ENCODE measurements around the gene LTB. TPM values are rescaled to one million over a fixed set of nuclear protein-coding genes. Genes with fewer than 3 reads are reported as not detected.

Gene LTB
- total RNA-seq, 1 donor from 2014 or later: 0.34 TPM

- peaks cover 10% of the 10 kb centered on the region for H3K4me1 Mint-ChIP-seq (ENCODE audit: unreplicated experiment)
- H3K9me3 Mint-ChIP-seq: no peaks in the 10 kb centered on the region
- peaks cover 43% of the 10 kb centered on the region for H3K36me3 Mint-ChIP-seq
- no peak for TF ChIP-seq CTCF (conservative IDR thresholded peaks at IDR 0.05)
- H3K4me3 Mint-ChIP-seq: no peak overlapping the region
- no peak for DNase-seq (ENCODE audit: extremely low spot score, unreplicated experiment)
- H3K27me3 Mint-ChIP-seq: no peaks in the 10 kb centered on the region
- H3K27ac Mint-ChIP-seq: no peak overlapping the region
Measured at GRCh38 chr6:31627690-31628287, 45.6 kb upstream of the LTB start.

- Mint-ChIP-seq H3K36me3 (peaks cover 51% of the 10 kb centered on the region), H3K4me3 (no peak overlapping the region), H3K9me3 (no peaks in the 10 kb centered on the region), H3K27me3 (no peaks in the 10 kb centered on the region), H3K27ac (no peak overlapping the region), H3K4me1 (ENCODE audit: unreplicated experiment) (peaks cover 19% of the 10 kb centered on the region)
- no peak for TF ChIP-seq CTCF (conservative IDR thresholded peaks at IDR 0.05)
- no peak for DNase-seq (ENCODE audit: extremely low spot score, unreplicated experiment)
Measured at GRCh38 chr6:31626952-31627351, 44.7 kb upstream of the LTB start.

- no peak for TF ChIP-seq CTCF (conservative IDR thresholded peaks at IDR 0.05)
- Mint-ChIP-seq H3K9me3 (no peaks in the 10 kb centered on the region), H3K36me3 (peaks cover 40% of the 10 kb centered on the region), H3K4me3 (no peak overlapping the region), H3K27ac (no peak overlapping the region), H3K4me1 (ENCODE audit: unreplicated experiment) (peaks cover 28% of the 10 kb centered on the region), H3K27me3 (no peaks in the 10 kb centered on the region)
- no peak for DNase-seq (ENCODE audit: extremely low spot score, unreplicated experiment)
Measured at GRCh38 chr6:31624070-31624469, 41.8 kb upstream of the LTB start.

- Mint-ChIP-seq H3K27me3 (no peaks in the 10 kb centered on the region), H3K27ac (peak overlapping the region; percentile 89), H3K9me3 (no peaks in the 10 kb centered on the region), H3K36me3 (peaks cover 33% of the 10 kb centered on the region), H3K4me1 (ENCODE audit: unreplicated experiment) (peaks cover 27% of the 10 kb centered on the region), H3K4me3 (peak overlapping the region; percentile 93)
- TF ChIP-seq CTCF (conservative IDR thresholded peaks at IDR 0.05): no peak
- DNase-seq (ENCODE audit: extremely low spot score, unreplicated experiment): no peak
Measured at GRCh38 chr6:31622684-31623091, 40.5 kb upstream of the LTB start.

- Mint-ChIP-seq H3K4me3 (peak overlapping the region; percentile 93), H3K36me3 (peaks cover 26% of the 10 kb centered on the region), H3K27me3 (no peaks in the 10 kb centered on the region), H3K4me1 (ENCODE audit: unreplicated experiment) (peaks cover 24% of the 10 kb centered on the region), H3K27ac (peak overlapping the region; percentile 89), H3K9me3 (no peaks in the 10 kb centered on the region)
- no peak for TF ChIP-seq CTCF (conservative IDR thresholded peaks at IDR 0.05)
- no peak for DNase-seq (ENCODE audit: extremely low spot score, unreplicated experiment)
Measured at GRCh38 chr6:31621991-31622390, 39.8 kb upstream of the LTB start.
